GM13977 (cell line): Measurements from ENCODE around the gene NUDT22.

ENCODE experiments used
- DNase-seq: peaks from one replicate; pipeline ENCODE4 v3.0.0; 2012; ENCODE audit warnings: low spot score
- in situ Hi-C: fragments of 300-500 bp; cut with MboI; formaldehyde crosslinking; loops from one replicate; pipeline ENCODE4 v1.12.0; 2022; ENCODE audit warnings: low sequenced_read_pairs, low pct_unique_long_range_greater_than_20kb, mixed read lengths, inconsistent platforms; ENCODE audit not compliant: unreplicated experiment
- TF ChIP-seq, protein P1 (sequence below): IDR thresholded peaks from 2 replicates; pipeline ENCODE4 v1.5.1; 2012; ENCODE audit warnings: mild to moderate bottlenecking, control low read depth; ENCODE audit not compliant: insufficient read depth; ENCODE audit errors: extremely low read depth, missing control alignments

The NUDT22 gene

GRCh38 chr11:64210301-64211020, 15.6 kb upstream of the NUDT22 start:
- TF ChIP-seq, protein P1, sequence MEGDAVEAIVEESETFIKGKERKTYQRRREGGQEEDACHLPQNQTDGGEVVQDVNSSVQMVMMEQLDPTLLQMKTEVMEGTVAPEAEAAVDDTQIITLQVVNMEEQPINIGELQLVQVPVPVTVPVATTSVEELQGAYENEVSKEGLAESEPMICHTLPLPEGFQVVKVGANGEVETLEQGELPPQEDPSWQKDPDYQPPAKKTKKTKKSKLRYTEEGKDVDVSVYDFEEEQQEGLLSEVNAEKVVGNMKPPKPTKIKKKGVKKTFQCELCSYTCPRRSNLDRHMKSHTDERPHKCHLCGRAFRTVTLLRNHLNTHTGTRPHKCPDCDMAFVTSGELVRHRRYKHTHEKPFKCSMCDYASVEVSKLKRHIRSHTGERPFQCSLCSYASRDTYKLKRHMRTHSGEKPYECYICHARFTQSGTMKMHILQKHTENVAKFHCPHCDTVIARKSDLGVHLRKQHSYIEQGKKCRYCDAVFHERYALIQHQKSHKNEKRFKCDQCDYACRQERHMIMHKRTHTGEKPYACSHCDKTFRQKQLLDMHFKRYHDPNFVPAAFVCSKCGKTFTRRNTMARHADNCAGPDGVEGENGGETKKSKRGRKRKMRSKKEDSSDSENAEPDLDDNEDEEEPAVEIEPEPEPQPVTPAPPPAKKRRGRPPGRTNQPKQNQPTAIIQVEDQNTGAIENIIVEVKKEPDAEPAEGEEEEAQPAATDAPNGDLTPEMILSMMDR, result no peak
- in situ Hi-C loops, result no loop called here
- DNase-seq, result no peak

- TF ChIP-seq, protein P1, result no peak
- DNase-seq, result no peak
- in situ Hi-C loops, result no loop called here
These were observed 14.7 kb upstream of the NUDT22 start for GRCh38 chr11:64211181-64211872.

GRCh38 chr11:64216879-64217278, 9.2 kb upstream of the NUDT22 start:
- DNase-seq, result no peak
- in situ Hi-C loops, result no loop called here
- TF ChIP-seq, protein P1, result no peak

DNA sequence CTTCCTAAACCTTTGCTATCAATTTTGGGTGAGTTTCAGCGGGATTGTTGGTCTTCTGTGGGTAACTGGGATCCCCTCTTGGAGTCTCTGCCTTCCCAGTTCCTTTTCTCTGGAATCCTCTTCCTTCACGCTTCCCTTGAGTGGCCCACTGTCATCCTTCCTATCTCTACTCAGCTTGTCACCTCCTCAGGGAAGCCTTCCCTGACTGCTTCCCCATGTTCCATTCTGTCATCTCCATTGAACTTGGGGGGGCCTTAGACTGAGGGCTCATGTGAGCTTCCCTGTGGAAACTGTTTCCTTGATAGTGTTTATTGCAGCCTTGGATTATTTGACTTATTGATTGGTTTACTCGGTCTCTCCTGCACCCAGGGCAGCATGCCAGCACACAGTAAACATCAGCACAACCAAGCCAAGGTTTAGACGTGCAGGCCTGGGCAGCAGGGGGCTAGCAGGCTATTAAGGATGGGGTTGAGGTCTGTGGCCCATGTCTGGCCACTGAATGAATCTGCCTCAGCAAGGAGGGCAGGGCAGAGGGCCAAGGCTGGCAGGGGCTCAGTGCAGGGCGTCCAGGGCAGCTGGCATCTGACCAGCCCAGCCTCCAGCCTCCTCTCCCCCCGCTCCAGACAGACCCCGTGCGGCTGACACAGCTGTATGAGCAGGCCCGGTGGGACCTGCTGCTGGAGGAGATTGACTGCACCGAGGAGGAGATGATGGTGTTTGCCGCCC, 7.3 kb upstream of the NUDT22 start:
- TF ChIP-seq, protein P1, result no peak
- in situ Hi-C loops, result no loop called here
- DNase-seq, result no peak

- TF ChIP-seq, protein P1, result no peak
- DNase-seq, result no peak
- in situ Hi-C loops, result no loop called here
These were observed 6.8 kb upstream of the NUDT22 start for GRCh38 chr11:64219354-64219684.

GRCh38 chr11:64219755-64220154, 6.3 kb upstream of the NUDT22 start:
- in situ Hi-C loops, result no loop called here
- TF ChIP-seq, protein P1, result no peak
- no peak for DNase-seq
